IMR-90 (cell line): ENCODE measurements around the gene UBE2O. TPM values are rescaled to one million over a fixed set of nuclear protein-coding genes. Genes with fewer than 3 reads are reported as not detected.

Experiments used
- ATAC-seq: fragments of 200-7000 bp; cut with Tn5 transposase; 2 replicates; pipeline ENCODE4 v1.9.1; 2020; ENCODE audit warnings: low read depth, mild to moderate bottlenecking, moderate library complexity
- BruUV-seq: library from RNA; stranded (reverse); fragments of 400-500 nt; replicated peaks from 2 replicates; lab custom pipeline; 2021; lab: Mats Ljungman, UMichigan
- CTCF ChIA-PET: fragments of 300-600 bp; formaldehyde crosslinking; extraction: SDS; loops from one replicate; lab custom pipeline; 2021; ENCODE audit warnings: antibody characterized with exemption; lab: Yijun Ruan, JAX
- POLR2A ChIA-PET: fragments of 300-600 bp; sonication (Branson Sonifier 250); formaldehyde crosslinking; loops from one replicate; lab custom pipeline; 2022; ENCODE audit warnings: antibody characterized with exemption; ENCODE audit not compliant: unreplicated experiment; lab: Charles Lee
- DNase-seq: peaks from one replicate; pipeline ENCODE4 v3.0.0; 2013
- H2AFZ ChIP-seq: replicated peaks from 2 replicates; pipeline ENCODE3; 2013; ENCODE audit warnings: low read length, mild to moderate bottlenecking; ENCODE audit not compliant: poor library complexity
- H2AK5ac ChIP-seq: 2 replicates; pipeline ENCODE4 v1.6.1; 2013; ENCODE audit warnings: low read depth, low read length, inconsistent platforms
- H2AK9ac ChIP-seq: replicated peaks from 2 replicates; pipeline ENCODE3; 2013; ENCODE audit warnings: mild to moderate bottlenecking, low read depth, low read length, moderate library complexity; ENCODE audit not compliant: poor library complexity
- H2BK120ac ChIP-seq: 2 replicates; pipeline ENCODE4 v1.6.1; 2013; ENCODE audit warnings: low read depth, low read length, inconsistent platforms
- H2BK15ac ChIP-seq: 3 replicates; pipeline ENCODE4 v1.6.1; 2013; ENCODE audit warnings: low read depth, low read length, inconsistent platforms
- H2BK20ac ChIP-seq: 2 replicates; pipeline ENCODE4 v1.6.1; 2013; ENCODE audit warnings: low read depth, mild to moderate bottlenecking, inconsistent platforms, low read length, moderate library complexity
- H2BK5ac ChIP-seq: 2 replicates; pipeline ENCODE4 v1.6.1; 2013; ENCODE audit warnings: mild to moderate bottlenecking, low read depth, low read length, inconsistent platforms; ENCODE audit not compliant: poor library complexity, severe bottlenecking
- H3K14ac ChIP-seq: replicated peaks from 2 replicates; pipeline ENCODE4 v1.6.1; 2013; ENCODE audit warnings: low read depth, low read length, inconsistent platforms
- H3K18ac ChIP-seq: 2 replicates; pipeline ENCODE4 v1.6.1; 2013; ENCODE audit warnings: low read depth, low read length, control low read depth
- H3K23ac ChIP-seq: 2 replicates; pipeline ENCODE4 v1.6.1; 2013; ENCODE audit warnings: low read depth, low read length, inconsistent platforms
- H3K27ac ChIP-seq: 2 replicates; pipeline ENCODE4 v1.5.1; 2013; ENCODE audit warnings: mild to moderate bottlenecking, control low read depth, low read length; ENCODE audit not compliant: insufficient read depth
- H3K27me3 ChIP-seq: 2 replicates; pipeline ENCODE4 v1.6.1; 2013; ENCODE audit warnings: low read length; ENCODE audit not compliant: control insufficient read depth, insufficient read depth
- H3K36me3 ChIP-seq: 2 replicates; pipeline ENCODE4 v1.6.1; 2013; ENCODE audit warnings: low read length, mixed read lengths; ENCODE audit not compliant: control insufficient read depth, insufficient read depth
- H3K4ac ChIP-seq: 2 replicates; pipeline ENCODE4 v1.6.1; 2013; ENCODE audit warnings: low read depth, low read length, inconsistent platforms
- H3K4me1 ChIP-seq: 2 replicates; pipeline ENCODE4 v1.6.1; 2013; ENCODE audit warnings: low read length, mixed read lengths; ENCODE audit not compliant: control insufficient read depth, insufficient read depth
- H3K4me2 ChIP-seq: 2 replicates; pipeline ENCODE4 v1.6.1; 2013; ENCODE audit warnings: low read depth, mild to moderate bottlenecking, control low read depth, low read length, moderate library complexity
- H3K4me3 ChIP-seq: 2 replicates; pipeline ENCODE4 v1.5.1; 2013; ENCODE audit warnings: low read depth, mild to moderate bottlenecking, control low read depth, low read length, moderate library complexity; ENCODE audit not compliant: insufficient read depth
- H3K56ac ChIP-seq: 2 replicates; pipeline ENCODE4 v1.6.1; 2013; ENCODE audit warnings: low read length, inconsistent platforms; ENCODE audit not compliant: insufficient read depth; ENCODE audit errors: extremely low read depth
- H3K79me1 ChIP-seq, 2 experiments: 2 replicates each; pipeline ENCODE4 v1.6.1; 2013; ENCODE audit warnings: low read length in 2 of 2, inconsistent platforms in 1 of 2, low read depth in 1 of 2
- H3K9ac ChIP-seq: 2 replicates; pipeline ENCODE4 v1.6.1; 2013; ENCODE audit warnings: low read depth, low read length, control low read depth
- H3K9me1 ChIP-seq: 2 replicates; pipeline ENCODE4 v1.6.1; 2013; ENCODE audit warnings: low read length, inconsistent platforms; ENCODE audit not compliant: insufficient read depth
- H3K9me3 ChIP-seq: 2 replicates; pipeline ENCODE4 v1.6.1; 2013; ENCODE audit warnings: low read length; ENCODE audit not compliant: control insufficient read depth, insufficient read depth
- H4K20me1 ChIP-seq: 2 replicates; pipeline ENCODE4 v1.6.1; 2013; ENCODE audit warnings: low read length, inconsistent platforms; ENCODE audit not compliant: insufficient read depth
- H4K5ac ChIP-seq: 2 replicates; pipeline ENCODE4 v1.6.1; 2013; ENCODE audit warnings: mild to moderate bottlenecking, low read depth, low read length, control low read depth
- H4K8ac ChIP-seq, 2 experiments: 2 replicates each; pipeline ENCODE4 v1.6.1; 2013; ENCODE audit warnings: low read depth in 2 of 2, low read length in 2 of 2, control low read depth in 1 of 2, inconsistent platforms in 1 of 2
- H4K91ac ChIP-seq: 2 replicates; pipeline ENCODE4 v1.6.1; 2013; ENCODE audit warnings: low read depth, low read length, inconsistent platforms; ENCODE audit not compliant: insufficient read depth
- CEBPB ChIP-seq: IDR thresholded peaks from 2 replicates; pipeline ENCODE4 v1.6.1; 2012; ENCODE audit warnings: low read depth, low read length, improper control_type of control experiment
- CTCF ChIP-seq: conservative IDR thresholded peaks from 2 replicates; pipeline ENCODE4 v1.5.1; 2012; ENCODE audit warnings: mild to moderate bottlenecking, low read depth, low read length, improper control_type of control experiment
- NFE2L2 ChIP-seq: fragments of 150-350 bp; IDR thresholded peaks from 2 replicates; pipeline ENCODE4 v1.6.1; 2016; ENCODE audit warnings: low read depth, mild to moderate bottlenecking, low read length
- WGBS, 2 experiments: methylation state at CpG; one replicate each; pipeline versions ENCODE4 v1.1.5 to v1.1.7; 2013; ENCODE audit warnings: missing lambda C conversion rate in 2 of 2; ENCODE audit not compliant: insufficient read length in 1 of 2; ENCODE audit errors: extremely low coverage in 2 of 2; 5-methylcytosine and 5-hydroxymethylcytosine counted together
- dilution Hi-C: fragments of 300-500 bp; cut with HindIII; formaldehyde crosslinking; loops from one replicate; pipeline ENCODE4 v1.14.3; 2018; ENCODE audit warnings: low sequenced_read_pairs; ENCODE audit not compliant: unreplicated experiment
- in situ Hi-C: fragments of 300-500 bp; cut with MboI; formaldehyde crosslinking; loops from 3 replicates; pipeline ENCODE4 v1.14.3; 2019; ENCODE audit warnings: low sequenced_read_pairs, inconsistent platforms, mixed read lengths
- intact Hi-C: fragments of 100-400 bp; cut with micrococcal nuclease; formaldehyde crosslinking; loops from 2 replicates; pipeline ENCODE4 v1.10.0; 2022
- polyA plus RNA-seq, 3 experiments: library from polyadenylated mRNA; depleted of rRNA; stranded (reverse); fragments of >200 nt; gene quantifications; 2 replicates each; pipeline ENCODE4 v1.2.3, GENCODE V29; 2012; ENCODE audit warnings: low replicate concordance in 1 of 3
- total RNA-seq: library from RNA; depleted of rRNA; stranded (reverse); fragments of >200 nt; gene quantifications from 2 replicates; pipeline ENCODE4 v1.2.3, GENCODE V29; 2012

Gene UBE2O
- total and polyA plus RNA-seq, 2 of the 4 experiments (the other 2 are of a cell fraction), result 17.6 TPM

- dilution Hi-C loops, result no loop called here
- peak overlapping the region; percentile 82 for H2AK5ac ChIP-seq
- H3K79me1 ChIP-seq, result peaks cover 4 to 30% of the 10 kb centered on the region in 2 experiments; a peak in 3 of 4 replicates
- ChIA-PET POLR2A (no interaction called here), CTCF (no interaction called here)
- H3K4ac ChIP-seq, result peak overlapping the region; percentile 44; the same call in 1 of the 2 replicates
- no peak overlapping the region for H2BK5ac ChIP-seq
- intact Hi-C loops, result no loop called here
- H3K4me2 ChIP-seq, result peak overlapping the region; percentile 63
- H3K4me3 ChIP-seq, result peak overlapping the region; percentile 82; the same call in 1 of the 2 replicates
- 0 out of 2 replicates have a peak overlapping the region, but pooled peaks have one; percentile 51 for H3K14ac ChIP-seq
- no peak overlapping the region for H2BK20ac ChIP-seq
- no peak for TF ChIP-seq CTCF
- no peak for TF ChIP-seq CEBPB
- no peak for TF ChIP-seq NFE2L2
- no peak overlapping the region for H3K9ac ChIP-seq
- no peaks in the 10 kb centered on the region for H4K20me1 ChIP-seq
- H3K18ac ChIP-seq, result no peak overlapping the region
- no peaks in the 10 kb centered on the region for H3K27me3 ChIP-seq
- no TSS peak for BruUV-seq
- DNase-seq (no peak), ATAC-seq (no peak)
- in situ Hi-C loops, result loop anchor here (10.0 kb wide), 2 partner anchors 95 to 195 kb away; partner anchors contain the start of gene QRICH2
- no peak overlapping the region for H3K23ac ChIP-seq
- peak overlapping the region; percentile 42 for H2AFZ ChIP-seq
- peaks cover 16% of the 10 kb centered on the region for H3K9me1 ChIP-seq
- H3K56ac ChIP-seq, result no peak overlapping the region
- H3K9me3 ChIP-seq, result no peaks in the 10 kb centered on the region
- peaks cover 27% of the 10 kb centered on the region for H3K4me1 ChIP-seq
- no peak overlapping the region for H2BK120ac ChIP-seq
- WGBS, 2 experiments, result 93% methylated on average over 7 of the region's 17 CpGs; no CpG with 5 or more reads in 1 of the 2 experiments
- no peak overlapping the region; a peak in 1 of 4 replicates for H4K8ac ChIP-seq
- H2BK15ac ChIP-seq, result peak overlapping the region; percentile 68; the same call in 1 of the 3 replicates
- H2AK9ac ChIP-seq, result peak overlapping the region; percentile 94
- H3K36me3 ChIP-seq, result no peaks in the 10 kb centered on the region
- peak overlapping the region; percentile 0; the same call in 1 of the 2 replicates for H4K91ac ChIP-seq
- H3K27ac ChIP-seq, result no peak overlapping the region
- no peak overlapping the region for H4K5ac ChIP-seq
Observed at GRCh38 chr17:76500074-76500746, 47.3 kb upstream of the UBE2O start.
